WI38 (cell line): ENCODE results near the gene PAQR8.

Experiments
- H3K4me3 ChIP-seq: 2 replicates; pipeline ENCODE4 v1.5.1; 2011; ENCODE audit warnings: low read depth, mild to moderate bottlenecking, control low read depth, low read length
- TF ChIP-seq, protein P1 (sequence below): IDR thresholded peaks from 2 replicates; pipeline ENCODE4 v1.5.1; 2012; ENCODE audit warnings: low read depth, mild to moderate bottlenecking, control low read depth, low read length

PAQR8 gene

DNA sequence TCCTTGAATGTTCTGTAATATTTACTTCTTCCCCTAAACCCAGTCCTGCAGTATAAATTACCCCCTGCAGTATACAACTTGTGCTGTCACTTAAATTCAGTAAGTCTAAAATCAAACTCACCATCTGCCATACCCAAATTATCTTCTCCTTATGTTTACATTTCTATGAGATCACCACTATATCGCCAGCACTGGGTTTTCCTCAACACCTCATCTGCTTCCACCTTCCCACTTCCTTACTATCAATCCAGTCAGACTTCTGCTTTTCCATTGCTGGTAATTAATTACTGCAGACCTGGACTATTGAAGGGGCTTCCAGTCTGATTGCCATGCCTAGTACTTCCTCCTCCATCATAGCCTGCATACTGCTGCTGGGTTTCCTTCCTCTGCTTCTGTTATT is 73.4 kb downstream of the PAQR8 start:
- no peak overlapping the region for H3K4me3 ChIP-seq
- TF ChIP-seq, protein P1, sequence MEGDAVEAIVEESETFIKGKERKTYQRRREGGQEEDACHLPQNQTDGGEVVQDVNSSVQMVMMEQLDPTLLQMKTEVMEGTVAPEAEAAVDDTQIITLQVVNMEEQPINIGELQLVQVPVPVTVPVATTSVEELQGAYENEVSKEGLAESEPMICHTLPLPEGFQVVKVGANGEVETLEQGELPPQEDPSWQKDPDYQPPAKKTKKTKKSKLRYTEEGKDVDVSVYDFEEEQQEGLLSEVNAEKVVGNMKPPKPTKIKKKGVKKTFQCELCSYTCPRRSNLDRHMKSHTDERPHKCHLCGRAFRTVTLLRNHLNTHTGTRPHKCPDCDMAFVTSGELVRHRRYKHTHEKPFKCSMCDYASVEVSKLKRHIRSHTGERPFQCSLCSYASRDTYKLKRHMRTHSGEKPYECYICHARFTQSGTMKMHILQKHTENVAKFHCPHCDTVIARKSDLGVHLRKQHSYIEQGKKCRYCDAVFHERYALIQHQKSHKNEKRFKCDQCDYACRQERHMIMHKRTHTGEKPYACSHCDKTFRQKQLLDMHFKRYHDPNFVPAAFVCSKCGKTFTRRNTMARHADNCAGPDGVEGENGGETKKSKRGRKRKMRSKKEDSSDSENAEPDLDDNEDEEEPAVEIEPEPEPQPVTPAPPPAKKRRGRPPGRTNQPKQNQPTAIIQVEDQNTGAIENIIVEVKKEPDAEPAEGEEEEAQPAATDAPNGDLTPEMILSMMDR: no peak

DNA sequence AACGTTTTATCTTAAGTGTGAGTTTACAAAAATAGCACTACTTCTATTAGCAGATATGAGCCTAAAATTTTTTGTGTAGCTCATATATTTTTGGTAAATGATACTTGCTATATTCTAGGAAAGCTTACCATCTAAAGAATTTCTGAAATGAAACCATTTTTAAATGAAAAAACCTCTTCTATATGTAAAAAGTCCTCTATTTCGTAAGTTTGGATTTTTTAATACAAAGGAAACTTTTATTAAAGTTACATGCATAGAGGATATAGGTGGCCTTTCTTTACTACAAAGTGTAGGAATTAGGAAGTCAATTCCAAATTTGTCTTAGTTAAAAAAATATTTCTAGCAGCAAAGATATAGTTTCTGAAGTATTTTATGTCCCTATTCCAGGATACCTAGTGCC is 77.0 kb downstream of the PAQR8 start:
- H3K4me3 ChIP-seq: no peak overlapping the region
- TF ChIP-seq, protein P1: no peak

DNA sequence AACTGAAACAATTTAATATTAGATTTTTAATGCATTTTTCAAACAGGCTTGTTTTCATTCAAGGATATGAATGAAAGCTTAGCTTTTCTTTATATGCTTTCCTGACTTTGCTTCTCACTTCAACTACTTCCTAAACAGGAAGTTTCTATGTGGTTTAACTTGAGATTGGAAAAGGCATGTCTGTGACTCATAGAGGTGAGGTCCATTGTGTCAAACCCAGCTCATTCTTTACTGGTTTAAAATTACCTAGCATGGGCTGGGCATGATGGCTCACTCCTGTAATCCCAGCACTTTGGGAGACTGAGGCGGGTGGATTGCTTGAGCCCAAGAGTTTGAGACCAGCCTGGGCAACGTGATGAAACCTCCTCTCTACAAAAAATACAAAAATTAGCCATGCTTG is 92.6 kb downstream of the PAQR8 start:
- no peak overlapping the region for H3K4me3 ChIP-seq

DNA sequence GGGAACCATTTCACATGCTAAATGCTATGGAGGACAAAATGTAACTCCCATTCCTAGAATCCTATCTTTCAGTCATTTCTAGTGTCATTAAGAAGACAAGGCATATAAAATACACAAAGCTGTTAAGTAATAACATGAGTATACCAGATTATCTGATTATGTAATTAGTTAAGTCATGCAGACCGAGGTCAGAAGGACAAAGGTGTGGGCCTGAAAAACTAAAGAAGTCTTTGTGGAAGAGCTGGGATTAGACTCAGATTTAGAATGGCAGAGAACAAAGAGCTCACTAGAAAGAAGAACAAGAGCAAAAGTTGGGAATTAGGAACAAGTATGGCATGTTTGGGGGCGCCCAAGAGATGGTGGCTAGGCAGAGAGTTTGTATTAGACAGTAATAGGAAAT is 95.1 kb downstream of the PAQR8 start:
- TF ChIP-seq, protein P1: no peak
- H3K4me3 ChIP-seq: no peak overlapping the region

More for the DNA sequence above, 92.6 kb downstream of the PAQR8 start:
- TF ChIP-seq, protein P1: no peak
